CD4-positive, alpha-beta T cell treated with Interleukin-6 for 4 hours (primary cell): ENCODE data around the gene VCAN.

Source experiments
- DNase-seq: peaks from one replicate; pipeline ENCODE4 v3.0.0-alpha.2; 2020; ENCODE audit warnings: mixed read lengths

Gene VCAN

DNA sequence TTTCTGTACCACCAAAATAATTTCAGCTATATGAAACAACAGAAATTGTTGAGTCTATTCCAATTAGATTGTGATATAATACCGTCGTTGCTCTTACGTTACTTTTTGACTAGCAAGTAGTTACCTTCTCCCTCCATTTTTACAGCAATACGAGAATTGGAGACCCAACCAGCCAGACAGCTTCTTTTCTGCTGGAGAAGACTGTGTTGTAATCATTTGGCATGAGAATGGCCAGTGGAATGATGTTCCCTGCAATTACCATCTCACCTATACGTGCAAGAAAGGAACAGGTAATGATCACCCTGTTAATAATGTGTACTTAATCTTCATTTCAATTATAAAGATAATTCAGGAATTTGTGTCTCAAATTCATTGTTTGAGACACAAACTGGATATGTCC lies 100.7 kb downstream of the VCAN start:
- DNase-seq: no peak

DNA sequence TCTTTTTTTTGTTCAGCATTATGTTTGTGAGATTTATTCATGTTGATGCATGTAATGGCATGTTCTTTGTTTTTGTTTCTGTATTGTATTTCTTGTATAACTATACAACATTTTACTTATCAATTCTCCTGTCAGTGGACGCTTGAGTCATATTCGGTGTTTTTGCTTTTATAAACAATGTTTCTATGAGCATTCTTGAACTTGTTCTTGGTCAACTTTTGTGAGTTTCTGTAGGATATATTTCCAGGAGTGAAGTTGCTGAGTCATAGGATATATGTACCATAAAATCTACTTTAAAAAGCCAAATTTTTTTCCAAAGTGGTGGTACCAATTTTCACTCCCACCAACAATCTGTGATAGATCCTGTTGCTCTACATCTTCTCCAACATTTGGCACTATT lies 104.8 kb downstream of the VCAN start:
- no peak for DNase-seq

- no peak for DNase-seq
These were observed 105.6 kb downstream of the VCAN start for GRCh38 chr5:83577036-83577636.

DNA sequence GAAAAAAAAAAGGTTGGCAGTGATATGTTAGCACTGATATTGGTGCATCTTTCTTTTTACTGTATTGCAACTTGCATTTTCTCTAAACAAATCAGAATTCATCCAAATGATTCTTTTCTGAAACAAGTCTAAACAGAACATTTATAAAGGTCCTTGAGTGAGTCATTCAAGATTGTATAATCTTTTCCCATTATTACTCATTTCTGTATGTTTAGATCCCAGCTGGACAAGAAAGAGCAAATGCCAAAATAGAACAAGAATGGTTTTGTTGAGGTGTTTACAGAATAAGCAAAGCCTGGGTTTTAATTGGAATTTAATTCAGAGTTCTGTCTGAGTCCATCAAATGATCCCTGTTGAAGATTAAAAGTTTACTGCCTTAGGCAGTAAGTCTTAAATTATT lies 112.3 kb downstream of the VCAN start:
- DNase-seq: no peak

- no peak for DNase-seq
These were observed 115.6 kb downstream of the VCAN start for GRCh38 chr5:83586874-83587776.

- DNase-seq: no peak
These were observed 118.2 kb downstream of the VCAN start for GRCh38 chr5:83589786-83590185.

DNA sequence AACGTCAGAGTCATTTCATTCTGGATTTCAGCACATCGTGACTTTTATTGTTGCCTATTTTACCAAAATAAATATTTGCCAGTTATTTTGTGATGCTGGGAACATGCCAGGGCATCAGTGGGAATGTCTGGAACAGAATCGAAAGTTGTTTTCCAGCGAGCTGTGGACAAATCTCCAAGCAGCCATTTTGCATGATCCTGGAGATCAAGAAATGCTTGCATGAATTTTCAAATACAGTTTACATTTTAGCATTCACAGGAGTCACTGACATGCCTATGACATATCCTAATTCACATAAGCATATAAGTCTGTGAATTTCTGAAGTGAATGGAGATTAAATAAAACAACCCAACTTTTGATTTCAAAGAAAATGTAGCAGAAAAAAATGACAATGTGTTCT lies 119.4 kb downstream of the VCAN start:
- DNase-seq: no peak

DNA sequence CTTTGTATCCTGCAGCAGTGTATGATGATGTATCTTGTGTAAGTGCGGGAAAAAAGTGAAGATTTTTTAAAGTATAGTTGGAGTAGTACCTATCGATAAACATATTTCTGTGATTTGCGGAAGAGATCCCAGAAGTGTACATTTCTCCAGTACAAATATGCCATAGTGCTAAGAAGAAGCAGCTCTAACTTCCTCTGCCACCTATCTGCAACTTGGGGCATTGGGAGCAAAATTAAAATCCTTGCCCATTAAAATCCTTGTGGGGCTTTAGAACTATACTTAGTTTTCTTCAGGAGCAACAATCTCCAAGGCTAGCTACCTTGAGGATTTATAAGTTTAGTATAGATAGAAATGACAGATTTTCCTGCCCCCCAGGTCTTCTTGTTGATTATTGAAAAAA lies 123.7 kb downstream of the VCAN start:
- DNase-seq: no peak

- no peak for DNase-seq
These were observed 136.6 kb downstream of the VCAN start for GRCh38 chr5:83608122-83608521.

GRCh38 chr5:83614841-83615240 lies 143.3 kb downstream of the VCAN start:
- no peak for DNase-seq

GRCh38 chr5:83628360-83628759 lies 156.8 kb downstream of the VCAN start:
- DNase-seq: no peak
